SK-N-SH (cell line): ENCODE measurements around the gene PLAU. TPM values are rescaled to one million over a fixed set of nuclear protein-coding genes. Genes with fewer than 3 reads are reported as not detected.

Source experiments
- CTCF ChIA-PET: fragments of 300-600, 350-600 bp; formaldehyde crosslinking; extraction: SDS; loops from one replicate; lab custom pipeline; 2021; lab: Yijun Ruan, JAX
- POLR2A ChIA-PET: fragments of 350-600 bp; sonication (Branson Sonifier 250); formaldehyde crosslinking; extraction: SDS; loops from one replicate; lab custom pipeline; 2020; ENCODE audit warnings: antibody characterized with exemption, inconsistent platforms; lab: Yijun Ruan, JAX
- DNase-seq: peaks from one replicate; pipeline ENCODE4 v3.0.0; 2012
- H2AFZ ChIP-seq: fragments of 200-600 bp; sonication (generic); 2 replicates; pipeline ENCODE4 v1.8.1; 2016; ENCODE audit warnings: antibody characterized with exemption, mild to moderate bottlenecking, low read depth
- H3F3A ChIP-seq: fragments of 200-600 bp; sonication (generic); replicated peaks from 2 replicates; pipeline ENCODE3; 2016; ENCODE audit warnings: antibody characterized with exemption, mild to moderate bottlenecking; ENCODE audit not compliant: insufficient read depth
- H3K27ac ChIP-seq, 2 experiments: fragments of 200-500 bp in 1 of 2; fragments of 200-600 bp in 1 of 2; sonication (Bioruptor generic) in 1 of 2; sonication (generic), shearing (Covaris generic) in 1 of 2; 2 replicates each; pipeline versions ENCODE4 v1.5.1 to v1.6.1; 2014 to 2016; ENCODE audit warnings: low read depth in 2 of 2, inconsistent platforms in 1 of 2, low read length in 1 of 2, mild to moderate bottlenecking in 1 of 2, mixed read lengths in 1 of 2
- H3K27me3 ChIP-seq: fragments of 200-600 bp; sonication (generic), shearing (Covaris generic); 2 replicates; pipeline ENCODE4 v1.6.1; 2016; ENCODE audit warnings: mixed run types; ENCODE audit not compliant: insufficient read depth
- H3K36me3 ChIP-seq, 2 experiments: fragments of 200-500 bp in 1 of 2; fragments of 200-600 bp in 1 of 2; sonication (Bioruptor generic) in 1 of 2; sonication (generic) in 1 of 2; replicated peaks in 1 of 2; 2 replicates each; pipeline versions ENCODE3 to v1.5.1; 2014 to 2016; ENCODE audit warnings: low read length in 1 of 2, mild to moderate bottlenecking in 1 of 2; ENCODE audit not compliant: insufficient read depth in 2 of 2, control insufficient read depth in 1 of 2
- H3K4me1 ChIP-seq, 2 experiments: fragments of 200-500 bp in 1 of 2; fragments of 200-600 bp in 1 of 2; sonication (Bioruptor generic) in 1 of 2; sonication (generic), shearing (Covaris generic) in 1 of 2; 2 replicates each; pipeline versions ENCODE4 v1.5.1 to v1.6.1; 2014 to 2016; ENCODE audit warnings: low read depth in 1 of 2, low read length in 1 of 2, mixed run types in 1 of 2; ENCODE audit not compliant: insufficient read depth in 2 of 2, control insufficient read depth in 1 of 2
- H3K4me2 ChIP-seq: fragments of 200-600 bp; sonication (generic), shearing (Covaris generic); 2 replicates; pipeline ENCODE4 v1.6.1; 2017; ENCODE audit warnings: mixed run types
- H3K4me3 ChIP-seq, 2 experiments: fragments of 200-500 bp in 1 of 2; fragments of 200-600 bp in 1 of 2; sonication (Bioruptor generic) in 1 of 2; sonication (generic), shearing (Covaris generic) in 1 of 2; 2 replicates each; pipeline versions ENCODE4 v1.5.1 to v1.8.1; 2014 to 2016; ENCODE audit warnings: low read depth in 2 of 2, inconsistent platforms in 1 of 2, low read length in 1 of 2, mild to moderate bottlenecking in 1 of 2, mixed read lengths in 1 of 2, moderate library complexity in 1 of 2
- H3K79me2 ChIP-seq: fragments of 200-600 bp; sonication (generic); 2 replicates; pipeline ENCODE4 v1.8.1; 2017; ENCODE audit warnings: mild to moderate bottlenecking; ENCODE audit not compliant: insufficient read depth
- H3K9ac ChIP-seq: fragments of 200-600 bp; sonication (generic); 2 replicates; pipeline ENCODE4 v1.6.1; 2017; ENCODE audit warnings: mixed run types
- H3K9me2 ChIP-seq: fragments of 200-600 bp; sonication (generic); 2 replicates; pipeline ENCODE4 v1.6.1; 2017; ENCODE audit warnings: mixed run types
- H3K9me3 ChIP-seq: fragments of 200-600 bp; sonication (generic); 2 replicates; pipeline ENCODE4 v1.6.1; 2017; ENCODE audit warnings: mixed run types, mild to moderate bottlenecking, moderate library complexity
- H4K20me1 ChIP-seq: fragments of 200-600 bp; sonication (generic); 2 replicates; pipeline ENCODE4 v1.6.1; 2017; ENCODE audit warnings: mild to moderate bottlenecking, mixed run types; ENCODE audit not compliant: insufficient read depth
- ELF1 ChIP-seq: IDR thresholded peaks from 2 replicates; pipeline ENCODE4 v1.4.0; 2012
- EZH2phosphoT487 ChIP-seq: fragments of 200-600 bp; sonication (generic); IDR thresholded peaks from 2 replicates; pipeline ENCODE4 v1.6.1; 2017; ENCODE audit warnings: low read depth, mixed run types, mild to moderate bottlenecking, antibody characterized with exemption, moderate library complexity, borderline replicate concordance
- FOSL2 ChIP-seq: IDR thresholded peaks from 2 replicates; pipeline ENCODE4 v1.4.0; 2012; ENCODE audit warnings: low read depth, mild to moderate bottlenecking, moderate library complexity, borderline replicate concordance
- GATA2 ChIP-seq: sonication (generic); formaldehyde crosslinking; IDR thresholded peaks from 2 replicates; pipeline ENCODE4 v1.5.0; 2020; ENCODE audit warnings: mild to moderate bottlenecking, missing genetic modification reagents
- JUND ChIP-seq: IDR thresholded peaks from 2 replicates; pipeline ENCODE4 v1.4.0; 2012
- MEF2A ChIP-seq: IDR thresholded peaks from 2 replicates; pipeline ENCODE4 v1.4.0; 2012; ENCODE audit warnings: low read depth, borderline replicate concordance
- MXI1 ChIP-seq: IDR thresholded peaks from 2 replicates; pipeline ENCODE4 v1.6.1; 2012; ENCODE audit warnings: mild to moderate bottlenecking, low read depth, low read length, improper control_type of control experiment
- POLR2AphosphoS5 ChIP-seq: IDR thresholded peaks from 2 replicates; pipeline ENCODE4 v1.6.1; 2012; ENCODE audit warnings: low read depth, low read length
- RFX5 ChIP-seq: IDR thresholded peaks from 2 replicates; pipeline ENCODE4 v1.6.1; 2012; ENCODE audit warnings: mild to moderate bottlenecking, improper control_type of control experiment, low read length
- RXRA ChIP-seq: IDR thresholded peaks from 2 replicates; pipeline ENCODE4 v1.4.0; 2012; ENCODE audit warnings: low read depth, mild to moderate bottlenecking, borderline replicate concordance
- SIN3A ChIP-seq: IDR thresholded peaks from 2 replicates; pipeline ENCODE4 v1.6.1; 2012; ENCODE audit warnings: low read depth, mild to moderate bottlenecking, low read length, moderate library complexity, borderline replicate concordance
- TAF1 ChIP-seq: IDR thresholded peaks from 2 replicates; pipeline ENCODE4 v1.6.1; 2012; ENCODE audit warnings: low read depth, mild to moderate bottlenecking, low read length, moderate library complexity, borderline replicate concordance
- TCF12 ChIP-seq: IDR thresholded peaks from 2 replicates; pipeline ENCODE4 v1.4.0; 2012
- TEAD4 ChIP-seq: IDR thresholded peaks from 2 replicates; pipeline ENCODE4 v1.4.0; 2012; ENCODE audit warnings: mild to moderate bottlenecking, borderline replicate concordance; ENCODE audit not compliant: insufficient read depth
- YY1 ChIP-seq: IDR thresholded peaks from 2 replicates; pipeline ENCODE4 v1.4.0; 2012; ENCODE audit warnings: low read depth, mild to moderate bottlenecking
- ZBTB33 ChIP-seq: IDR thresholded peaks from 2 replicates; pipeline ENCODE4 v1.4.0; 2012; ENCODE audit warnings: low read depth, borderline replicate concordance
- WGBS: methylation state at CpG from one replicate; pipeline ENCODE4 v1.1.6; 2017; ENCODE audit warnings: low lambda C conversion rate; 5-methylcytosine and 5-hydroxymethylcytosine counted together
- polyA plus RNA-seq, 3 experiments: library from polyadenylated mRNA; depleted of rRNA; stranded (reverse); fragments of >200 nt; gene quantifications; 2 replicates each; pipeline ENCODE4 v1.2.3, GENCODE V29; 2012
- TF ChIP-seq, protein P1 (sequence below): fragments of 150-350 bp; IDR thresholded peaks from 2 replicates; pipeline ENCODE4 v1.6.1; 2017; ENCODE audit warnings: antibody characterized with exemption, low read length, low read depth, borderline replicate concordance
- TF ChIP-seq, protein P2 (sequence below): IDR thresholded peaks from 2 replicates; pipeline ENCODE4 v1.4.0; 2012; ENCODE audit warnings: low read depth, borderline replicate concordance
- TF ChIP-seq, protein P3 (sequence below): IDR thresholded peaks from 2 replicates; pipeline ENCODE4 v1.4.0; 2012; ENCODE audit warnings: low read depth

PLAU gene
- polyA plus RNA-seq, 1 of the 3 experiments (the other 2 are of a cell fraction): 200 TPM

- TF ChIP-seq POLR2AphosphoS5 (no peak), TAF1 (no peak), FOSL2 (no peak), ZBTB33 (no peak), GATA2 (no peak), MXI1 (no peak)
- TF ChIP-seq, protein P1, sequence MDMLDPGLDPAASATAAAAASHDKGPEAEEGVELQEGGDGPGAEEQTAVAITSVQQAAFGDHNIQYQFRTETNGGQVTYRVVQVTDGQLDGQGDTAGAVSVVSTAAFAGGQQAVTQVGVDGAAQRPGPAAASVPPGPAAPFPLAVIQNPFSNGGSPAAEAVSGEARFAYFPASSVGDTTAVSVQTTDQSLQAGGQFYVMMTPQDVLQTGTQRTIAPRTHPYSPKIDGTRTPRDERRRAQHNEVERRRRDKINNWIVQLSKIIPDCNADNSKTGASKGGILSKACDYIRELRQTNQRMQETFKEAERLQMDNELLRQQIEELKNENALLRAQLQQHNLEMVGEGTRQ: no peak
- TF ChIP-seq, protein P2, sequence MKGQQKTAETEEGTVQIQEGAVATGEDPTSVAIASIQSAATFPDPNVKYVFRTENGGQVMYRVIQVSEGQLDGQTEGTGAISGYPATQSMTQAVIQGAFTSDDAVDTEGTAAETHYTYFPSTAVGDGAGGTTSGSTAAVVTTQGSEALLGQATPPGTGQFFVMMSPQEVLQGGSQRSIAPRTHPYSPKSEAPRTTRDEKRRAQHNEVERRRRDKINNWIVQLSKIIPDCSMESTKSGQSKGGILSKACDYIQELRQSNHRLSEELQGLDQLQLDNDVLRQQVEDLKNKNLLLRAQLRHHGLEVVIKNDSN: no peak
- TF ChIP-seq, all 33 proteins: peak for 0
- Histone ChIP-seq H2AFZ (no peak overlapping the region), H3K36me3 (no peaks in the 10 kb centered on the region), H4K20me1 (no peaks in the 10 kb centered on the region), H3K79me2 (no peaks in the 10 kb centered on the region), H3K9me3 (no peaks in the 10 kb centered on the region), H3K4me3 (no peak overlapping the region), H3K9me2 (no peaks in the 10 kb centered on the region), H3K27ac (no peak overlapping the region), H3F3A (no peaks in the 10 kb centered on the region), H3K4me2 (no peak overlapping the region), H3K27me3 (no peaks in the 10 kb centered on the region), H3K4me1 (no peaks in the 10 kb centered on the region), H3K9ac (no peak overlapping the region)
- ChIA-PET POLR2A (no interaction called here), CTCF (interaction anchor here (7.3 to 20.9 kb wide), 2 partner anchors 6 to 46 kb away, joined by 75 to 472 read pairs; partner anchors contain the start of gene CAMK2G)
- 98% methylated on average over 3 of the region's 6 CpGs for WGBS
- no peak for DNase-seq
Measured at GRCh38 chr10:73932620-73933112, 21.7 kb downstream of the PLAU start.

DNA sequence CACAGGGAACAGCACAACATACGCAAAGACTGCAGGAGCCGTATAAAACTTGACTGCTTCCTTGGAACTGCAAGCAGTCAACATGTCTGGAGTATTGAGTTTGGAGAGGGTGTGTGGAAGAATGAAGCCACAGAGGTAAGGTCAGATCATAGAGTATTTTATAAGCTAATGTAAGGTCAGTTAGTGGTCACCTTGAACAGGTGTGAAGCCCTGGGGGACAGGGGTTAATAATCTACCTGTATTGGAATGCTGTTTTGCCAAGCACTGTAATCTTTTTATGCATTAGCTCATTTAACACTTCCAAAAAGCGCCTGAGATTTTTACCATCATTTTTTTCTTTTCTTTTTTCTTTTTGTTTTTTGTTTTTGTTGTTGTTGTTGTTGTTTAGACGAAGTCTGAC lies 23.1 kb downstream of the PLAU start:
- H2AFZ ChIP-seq: no peak overlapping the region
- 84% methylated on average over 4 of the region's 4 CpGs for WGBS
- no peak for DNase-seq
- no peaks in the 10 kb centered on the region for H3F3A ChIP-seq
- H3K9me3 ChIP-seq: no peaks in the 10 kb centered on the region
- TF ChIP-seq, protein P3, sequence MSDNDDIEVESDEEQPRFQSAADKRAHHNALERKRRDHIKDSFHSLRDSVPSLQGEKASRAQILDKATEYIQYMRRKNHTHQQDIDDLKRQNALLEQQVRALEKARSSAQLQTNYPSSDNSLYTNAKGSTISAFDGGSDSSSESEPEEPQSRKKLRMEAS: no peak
- TF ChIP-seq JUND (no peak), TEAD4 (no peak), SIN3A (no peak), RFX5 (no peak), EZH2phosphoT487 (no peak), RXRA (no peak), MXI1 (no peak), TCF12 (no peak), GATA2 (no peak), MEF2A (no peak), YY1 (no peak), ELF1 (no peak)
- TF ChIP-seq, protein P2: no peak
- CTCF ChIA-PET: interaction anchor here (0.8 to 20.9 kb wide), 5 partner anchors 23 to 124 kb away, joined by 3 to 472 read pairs (median 3); partner anchors contain the start of genes CAMK2G and PLAU
- POLR2A ChIA-PET: no interaction called here
- no peaks in the 10 kb centered on the region for H3K79me2 ChIP-seq
- no peaks in the 10 kb centered on the region for H3K27me3 ChIP-seq
- H3K36me3 ChIP-seq: no peaks in the 10 kb centered on the region
- H4K20me1 ChIP-seq: no peaks in the 10 kb centered on the region
- H3K27ac ChIP-seq: no peak overlapping the region
- H3K4me1 ChIP-seq: no peaks in the 10 kb centered on the region
- H3K9ac ChIP-seq: no peak overlapping the region
- H3K9me2 ChIP-seq: no peaks in the 10 kb centered on the region
- no peak overlapping the region for H3K4me3 ChIP-seq
- H3K4me2 ChIP-seq: no peak overlapping the region
